SKM-1 treated with dmso at 0.1 percent for 144 hours (cell line): ENCODE results near the gene OR1E1.
"Not testable (repeated sequence)": the region's sequence is repeated elsewhere in the genome, so short reads cannot be mapped to it uniquely, and the experiment has no call there.

Experiments used
- DNase-seq: peaks from one replicate; lab custom pipeline; 2025; ENCODE audit not compliant: unreplicated experiment; lab: John Stamatoyannopoulos, UW

The OR1E1 gene

GRCh38 chr17:3398310-3398709 lies at the start of gene OR1E1:
Gene OR1E1 (minus strand): TSS chr17:3398410. CDS start chr17:3398410, 0 bp downstream.
- DNase-seq, result no peak

GRCh38 chr17:3447625-3448024 lies 49.4 kb upstream of the OR1E1 start:
- DNase-seq, result no peak

GRCh38 chr17:3440451-3440850 lies 42.2 kb upstream of the OR1E1 start:
- DNase-seq, result no peak

GRCh38 chr17:3438368-3438767 lies 40.2 kb upstream of the OR1E1 start:
- no peak for DNase-seq

- no peak for DNase-seq
Observed at GRCh38 chr17:3433741-3434140, 35.5 kb upstream of the OR1E1 start, which contains the start of gene OR1E2. Gene OR1E2 (minus strand): TSS chr17:3433841. CDS start chr17:3433841, 0 bp downstream.

- not testable (repeated sequence) for DNase-seq
Observed at GRCh38 chr17:3433215-3433614, 35.0 kb upstream of the OR1E1 start.

GRCh38 chr17:3418222-3418621 lies 20.0 kb upstream of the OR1E1 start:
- no peak for DNase-seq

GRCh38 chr17:3415610-3416009 lies 17.4 kb upstream of the OR1E1 start:
- no peak for DNase-seq

- DNase-seq, result not testable (repeated sequence)
Observed at GRCh38 chr17:3412216-3412615, 14.0 kb upstream of the OR1E1 start.

- DNase-seq, result no peak
Observed at GRCh38 chr17:3411070-3411469, 12.9 kb upstream of the OR1E1 start, which contains the start of gene OR3A3. Gene OR3A3 (plus strand): TSS chr17:3411370.

- not testable (repeated sequence) for DNase-seq
Observed at GRCh38 chr17:3403856-3404255, 5.6 kb upstream of the OR1E1 start.

- DNase-seq, result no peak
Observed at GRCh38 chr17:3401786-3402185, 3.6 kb upstream of the OR1E1 start.

GRCh38 chr17:3400055-3400454 lies 1.8 kb upstream of the OR1E1 start:
- no peak for DNase-seq

- not testable (repeated sequence) for DNase-seq
Observed at GRCh38 chr17:3397801-3398200, 409 bp downstream of the OR1E1 start.

GRCh38 chr17:3389791-3390190 lies 8.4 kb downstream of the OR1E1 start:
- no peak for DNase-seq

GRCh38 chr17:3385869-3386816 lies 12.1 kb downstream of the OR1E1 start, which contains the start of gene OR3A2:
Gene OR3A2 (minus strand): TSS chr17:3386308.
- no peak for DNase-seq

GRCh38 chr17:3381957-3382356 lies 16.3 kb downstream of the OR1E1 start:
- no peak for DNase-seq

- no peak for DNase-seq
Observed at GRCh38 chr17:3378321-3378720, 19.9 kb downstream of the OR1E1 start.

GRCh38 chr17:3371167-3371566 lies 27.0 kb downstream of the OR1E1 start:
- DNase-seq, result not testable (repeated sequence)
